SK-N-SH (cell line): Measurements from ENCODE around the gene DTX3. TPM values are rescaled to one million over a fixed set of nuclear protein-coding genes. Genes with fewer than 3 reads are reported as not detected.

ENCODE experiments used
- CTCF ChIA-PET: fragments of 300-600, 350-600 bp; formaldehyde crosslinking; extraction: SDS; loops from one replicate; lab custom pipeline; 2021; lab: Yijun Ruan, JAX
- POLR2A ChIA-PET: fragments of 350-600 bp; sonication (Branson Sonifier 250); formaldehyde crosslinking; extraction: SDS; loops from one replicate; lab custom pipeline; 2020; ENCODE audit warnings: antibody characterized with exemption, inconsistent platforms; lab: Yijun Ruan, JAX
- DNase-seq: peaks from one replicate; pipeline ENCODE4 v3.0.0; 2012
- H2AFZ ChIP-seq: fragments of 200-600 bp; sonication (generic); 2 replicates; pipeline ENCODE4 v1.8.1; 2016; ENCODE audit warnings: antibody characterized with exemption, mild to moderate bottlenecking, low read depth
- H3F3A ChIP-seq: fragments of 200-600 bp; sonication (generic); replicated peaks from 2 replicates; pipeline ENCODE3; 2016; ENCODE audit warnings: antibody characterized with exemption, mild to moderate bottlenecking; ENCODE audit not compliant: insufficient read depth
- H3K27ac ChIP-seq, 2 experiments: fragments of 200-500 bp in 1 of 2; fragments of 200-600 bp in 1 of 2; sonication (Bioruptor generic) in 1 of 2; sonication (generic), shearing (Covaris generic) in 1 of 2; 2 replicates each; pipeline versions ENCODE4 v1.5.1 to v1.6.1; 2014 to 2016; ENCODE audit warnings: low read depth in 2 of 2, inconsistent platforms in 1 of 2, low read length in 1 of 2, mild to moderate bottlenecking in 1 of 2, mixed read lengths in 1 of 2
- H3K27me3 ChIP-seq: fragments of 200-600 bp; sonication (generic), shearing (Covaris generic); 2 replicates; pipeline ENCODE4 v1.6.1; 2016; ENCODE audit warnings: mixed run types; ENCODE audit not compliant: insufficient read depth
- H3K36me3 ChIP-seq, 2 experiments: fragments of 200-500 bp in 1 of 2; fragments of 200-600 bp in 1 of 2; sonication (Bioruptor generic) in 1 of 2; sonication (generic) in 1 of 2; replicated peaks in 1 of 2; 2 replicates each; pipeline versions ENCODE3 to v1.5.1; 2014 to 2016; ENCODE audit warnings: low read length in 1 of 2, mild to moderate bottlenecking in 1 of 2; ENCODE audit not compliant: insufficient read depth in 2 of 2, control insufficient read depth in 1 of 2
- H3K4me1 ChIP-seq, 2 experiments: fragments of 200-500 bp in 1 of 2; fragments of 200-600 bp in 1 of 2; sonication (Bioruptor generic) in 1 of 2; sonication (generic), shearing (Covaris generic) in 1 of 2; 2 replicates each; pipeline versions ENCODE4 v1.5.1 to v1.6.1; 2014 to 2016; ENCODE audit warnings: low read depth in 1 of 2, low read length in 1 of 2, mixed run types in 1 of 2; ENCODE audit not compliant: insufficient read depth in 2 of 2, control insufficient read depth in 1 of 2
- H3K4me2 ChIP-seq: fragments of 200-600 bp; sonication (generic), shearing (Covaris generic); 2 replicates; pipeline ENCODE4 v1.6.1; 2017; ENCODE audit warnings: mixed run types
- H3K4me3 ChIP-seq, 2 experiments: fragments of 200-500 bp in 1 of 2; fragments of 200-600 bp in 1 of 2; sonication (Bioruptor generic) in 1 of 2; sonication (generic), shearing (Covaris generic) in 1 of 2; 2 replicates each; pipeline versions ENCODE4 v1.5.1 to v1.8.1; 2014 to 2016; ENCODE audit warnings: low read depth in 2 of 2, inconsistent platforms in 1 of 2, low read length in 1 of 2, mild to moderate bottlenecking in 1 of 2, mixed read lengths in 1 of 2, moderate library complexity in 1 of 2
- H3K79me2 ChIP-seq: fragments of 200-600 bp; sonication (generic); 2 replicates; pipeline ENCODE4 v1.8.1; 2017; ENCODE audit warnings: mild to moderate bottlenecking; ENCODE audit not compliant: insufficient read depth
- H3K9ac ChIP-seq: fragments of 200-600 bp; sonication (generic); 2 replicates; pipeline ENCODE4 v1.6.1; 2017; ENCODE audit warnings: mixed run types
- H3K9me2 ChIP-seq: fragments of 200-600 bp; sonication (generic); 2 replicates; pipeline ENCODE4 v1.6.1; 2017; ENCODE audit warnings: mixed run types
- H3K9me3 ChIP-seq: fragments of 200-600 bp; sonication (generic); 2 replicates; pipeline ENCODE4 v1.6.1; 2017; ENCODE audit warnings: mixed run types, mild to moderate bottlenecking, moderate library complexity
- H4K20me1 ChIP-seq: fragments of 200-600 bp; sonication (generic); 2 replicates; pipeline ENCODE4 v1.6.1; 2017; ENCODE audit warnings: mild to moderate bottlenecking, mixed run types; ENCODE audit not compliant: insufficient read depth
- CHD2 ChIP-seq: fragments of 150-350 bp; IDR thresholded peaks from 2 replicates; pipeline ENCODE4 v1.6.1; 2018; ENCODE audit warnings: low read length; ENCODE audit not compliant: partially characterized antibody
- ELF1 ChIP-seq: IDR thresholded peaks from 2 replicates; pipeline ENCODE4 v1.4.0; 2012
- EP300 ChIP-seq, 2 experiments: IDR thresholded peaks; 2 replicates each; pipeline versions ENCODE4 v1.4.0 to v1.6.1; 2012; ENCODE audit warnings: borderline replicate concordance in 1 of 2, low read depth in 1 of 2, low read length in 1 of 2
- EZH2phosphoT487 ChIP-seq: fragments of 200-600 bp; sonication (generic); IDR thresholded peaks from 2 replicates; pipeline ENCODE4 v1.6.1; 2017; ENCODE audit warnings: low read depth, mixed run types, mild to moderate bottlenecking, antibody characterized with exemption, moderate library complexity, borderline replicate concordance
- FOXJ3 ChIP-seq: sonication (generic); formaldehyde crosslinking; IDR thresholded peaks from 2 replicates; pipeline ENCODE4 v1.5.1; 2020; ENCODE audit warnings: mild to moderate bottlenecking, missing genetic modification reagents
- IRF3 ChIP-seq: fragments of 150-350 bp; IDR thresholded peaks from 2 replicates; pipeline ENCODE4 v1.6.1; 2016; ENCODE audit warnings: mild to moderate bottlenecking, low read depth, low read length
- JUND ChIP-seq: IDR thresholded peaks from 2 replicates; pipeline ENCODE4 v1.4.0; 2012
- PBX3 ChIP-seq: IDR thresholded peaks from 2 replicates; pipeline ENCODE4; 2012
- RCOR1 ChIP-seq: fragments of 150-350 bp; IDR thresholded peaks from 2 replicates; pipeline ENCODE4 v1.6.1; 2017; ENCODE audit warnings: antibody characterized with exemption, low read length
- RFX5 ChIP-seq: IDR thresholded peaks from 2 replicates; pipeline ENCODE4 v1.6.1; 2012; ENCODE audit warnings: mild to moderate bottlenecking, improper control_type of control experiment, low read length
- RXRA ChIP-seq: IDR thresholded peaks from 2 replicates; pipeline ENCODE4 v1.4.0; 2012; ENCODE audit warnings: low read depth, mild to moderate bottlenecking, borderline replicate concordance
- USF1 ChIP-seq: IDR thresholded peaks from 2 replicates; pipeline ENCODE4 v1.4.0; 2012; ENCODE audit warnings: low read depth, borderline replicate concordance
- WGBS: methylation state at CpG from one replicate; pipeline ENCODE4 v1.1.6; 2017; ENCODE audit warnings: low lambda C conversion rate; 5-methylcytosine and 5-hydroxymethylcytosine counted together
- polyA plus RNA-seq, 3 experiments: library from polyadenylated mRNA; depleted of rRNA; stranded (reverse); fragments of >200 nt; gene quantifications; 2 replicates each; pipeline ENCODE4 v1.2.3, GENCODE V29; 2012

DTX3 gene
- polyA plus RNA-seq, 1 of the 3 experiments (the other 2 are of a cell fraction) = 61.2 TPM

GRCh38 chr12:57625261-57626032 lies 20.8 kb downstream of the DTX3 start (continued):
- no peak for TF ChIP-seq FOXJ3
- no peak for TF ChIP-seq ELF1
- TF ChIP-seq USF1 = no peak

- TF ChIP-seq JUND (no peak), RFX5 (no peak), PBX3 (no peak), IRF3 (no peak)
- TF ChIP-seq, all 33 proteins: peak for 0
- ChIA-PET POLR2A (interaction anchor here (0.7 kb wide), 1 partner anchor 14 kb away, joined by 3 read pairs; no protein-coding TSS in a partner anchor), CTCF (interaction anchor here (1.3 to 11.0 kb wide), 2 partner anchors 44 to 109 kb away, joined by 4 to 298 read pairs; no protein-coding TSS in a partner anchor)
- peaks cover 0 to 7% of the 10 kb centered on the region in 2 experiments; a peak in 1 of 4 replicates for H3K4me1 ChIP-seq
- H3F3A ChIP-seq = no peaks in the 10 kb centered on the region
- peaks cover 0 to 2% of the 10 kb centered on the region in 2 experiments for H3K36me3 ChIP-seq
- no peak overlapping the region for H2AFZ ChIP-seq
- H3K9ac ChIP-seq = no peak overlapping the region
- no peak for DNase-seq
- no peak overlapping the region for H3K27ac ChIP-seq
- H3K4me2 ChIP-seq = no peak overlapping the region
- H3K9me3 ChIP-seq = no peaks in the 10 kb centered on the region
- H3K27me3 ChIP-seq = no peaks in the 10 kb centered on the region
- H3K79me2 ChIP-seq = no peaks in the 10 kb centered on the region
- H3K4me3 ChIP-seq = no peak overlapping the region
- no peaks in the 10 kb centered on the region for H3K9me2 ChIP-seq
- 84% methylated on average over 4 of the region's 13 CpGs for WGBS
- no peaks in the 10 kb centered on the region for H4K20me1 ChIP-seq
Measured at GRCh38 chr12:57626111-57626920, 21.7 kb downstream of the DTX3 start.

- Histone ChIP-seq H3F3A (no peaks in the 10 kb centered on the region), H3K4me1 (peaks cover 0 to under 1% of the 10 kb centered on the region in 2 experiments; a peak in 1 of 4 replicates), H3K4me2 (no peak overlapping the region), H3K9me2 (no peaks in the 10 kb centered on the region), H3K27me3 (no peaks in the 10 kb centered on the region), H2AFZ (no peak overlapping the region), H3K36me3 (peaks cover 0 to 2% of the 10 kb centered on the region in 2 experiments), H3K9me3 (no peaks in the 10 kb centered on the region), H3K9ac (no peak overlapping the region), H3K4me3 (no peak overlapping the region), H4K20me1 (no peaks in the 10 kb centered on the region), H3K27ac (no peak overlapping the region), H3K79me2 (no peaks in the 10 kb centered on the region)
- POLR2A ChIA-PET = interaction anchor here (0.7 kb wide), 1 partner anchor 15 kb away, joined by 3 read pairs; no protein-coding TSS in a partner anchor
- TF ChIP-seq ELF1 = no peak
- no peak for TF ChIP-seq EP300 (IDR thresholded peaks at IDR 0.05; ENCODE audit: borderline replicate concordance in 1 of 2, low read depth in 1 of 2, low read length in 1 of 2)
- no peak for TF ChIP-seq CHD2
- no peak for TF ChIP-seq RXRA
- TF ChIP-seq EZH2phosphoT487 = no peak
- no peak for TF ChIP-seq RCOR1
- DNase-seq = no peak
- WGBS = 83% methylated on average over 9 of the region's 9 CpGs
- CTCF ChIA-PET = interaction anchor here (0.8 to 11.0 kb wide), 3 partner anchors 10 to 44 kb away, joined by 3 to 298 read pairs (median 3); no protein-coding TSS in a partner anchor
Measured at GRCh38 chr12:57626921-57627445, 22.4 kb downstream of the DTX3 start.
